Lung (tissue), 12 donors: ENCODE measurements around the gene PRXL2A. TPM values are rescaled to one million over a fixed set of nuclear protein-coding genes. Genes with fewer than 3 reads are reported as not detected.
A peak's percentile ranks its signal among the peaks of the same experiment; 100 is the strongest.
"Not testable (repeated sequence)": the region's sequence is repeated elsewhere in the genome, so short reads cannot be mapped to it uniquely, and the experiment has no call there.

Experiments
- ATAC-seq: fragments of 200-7000 bp; cut with Tn5 transposase; one replicate; pipeline ENCODE4 v1.9.1; 2020; ENCODE audit warnings: moderate number of reproducible peaks; ENCODE audit not compliant: insufficient read depth, low FRiP score
- DNase-seq, 3 donors: peaks; one replicate each; pipeline ENCODE4 v3.0.0-alpha.2; 2013 to 2017
- H3K27ac ChIP-seq, 2 donors: one replicate each; pipeline ENCODE4 v1.5.1; 2013; ENCODE audit warnings: mild to moderate bottlenecking in 2 of 2, moderate library complexity in 2 of 2, control low read depth in 1 of 2, inconsistent platforms in 1 of 2, low read depth in 1 of 2, low read length in 1 of 2
- H3K27me3 ChIP-seq, 3 donors: one replicate each; pipeline ENCODE4 v1.5.1; 2013; ENCODE audit warnings: low read length in 2 of 3; ENCODE audit not compliant: control insufficient read depth in 3 of 3, insufficient read depth in 3 of 3
- H3K36me3 ChIP-seq, 4 donors: one replicate each; pipeline ENCODE4 v1.5.1; 2013; ENCODE audit warnings: low read length in 4 of 4, mild to moderate bottlenecking in 1 of 4, moderate library complexity in 1 of 4; ENCODE audit not compliant: control insufficient read depth in 4 of 4, insufficient read depth in 4 of 4
- H3K4me1 ChIP-seq, 5 donors: one replicate each; pipeline ENCODE4 v1.5.1; 2013; ENCODE audit warnings: low read length in 5 of 5, mild to moderate bottlenecking in 2 of 5, moderate library complexity in 1 of 5; ENCODE audit not compliant: control insufficient read depth in 5 of 5, insufficient read depth in 5 of 5
- H3K4me3 ChIP-seq: one replicate; pipeline ENCODE4 v1.5.1; 2013; ENCODE audit warnings: mild to moderate bottlenecking, control low read depth, moderate library complexity
- H3K9ac ChIP-seq, 2 donors: one replicate each; pipeline ENCODE4 v1.5.1; 2013; ENCODE audit warnings: low read length in 2 of 2, control low read depth in 1 of 2; ENCODE audit not compliant: insufficient read depth in 1 of 2
- H3K9me3 ChIP-seq, 4 donors: one replicate each; pipeline ENCODE4 v1.5.1; 2013; ENCODE audit warnings: low read length in 3 of 4, mild to moderate bottlenecking in 1 of 4, moderate library complexity in 1 of 4; ENCODE audit not compliant: control insufficient read depth in 4 of 4, insufficient read depth in 3 of 4
- CTCF ChIP-seq: IDR thresholded peaks from 2 replicates; pipeline ENCODE4 v1.5.1; 2012; ENCODE audit warnings: mild to moderate bottlenecking; ENCODE audit errors: control extremely low read depth, extremely low read depth
- WGBS, 2 donors: extraction: QIAGEN DNeasy Blood & Tissue Kit; methylation state at CpG; one replicate each; pipeline ENCODE4 v1.1.7; 2013; 5-methylcytosine and 5-hydroxymethylcytosine counted together
- polyA plus RNA-seq, 2 donors: library from polyadenylated mRNA; stranded (reverse); fragments of 200-250 nt; gene quantifications; one replicate each; pipeline ENCODE4 v1.2.1, GENCODE V29; 2013
- total RNA-seq, 2 donors: library from RNA; depleted of rRNA in 1 of 2; stranded (reverse); fragments of >200 nt in 1 of 2; gene quantifications; one replicate each; pipeline ENCODE4 v1.2.1, GENCODE V29; 2014 to 2021
- donor health status: control.
- donor health status: control.
- donor health status: Bipolar disorder and iron deficiency.
- donor health status: healthy.
- donor health status: DM: yes; HTN: yes; CAD: no.

PRXL2A gene
- total and polyA plus RNA-seq, 4 donors = 18.2 to 59.5 (median 37.0) TPM

DNA sequence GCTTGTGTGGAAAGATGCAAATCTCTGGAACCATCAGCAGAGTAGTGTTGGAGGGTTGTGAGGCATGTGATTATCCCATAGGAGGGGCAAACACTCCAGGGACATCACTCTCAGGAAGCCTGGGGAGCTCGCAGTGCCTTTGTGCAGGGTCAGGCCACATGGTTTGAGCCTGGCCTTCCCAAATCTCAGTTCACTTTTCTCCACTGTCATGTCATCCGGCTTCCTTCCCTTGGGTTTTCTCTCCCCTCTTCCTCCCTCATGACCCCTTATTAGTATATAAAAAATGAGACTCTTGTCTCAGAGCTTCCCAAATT lies 66.2 kb downstream of the PRXL2A start:
- Histone ChIP-seq H3K27ac (no peak overlapping the region), H3K9me3 (no peaks in the 10 kb centered on the region), H3K27me3 (no peaks in the 10 kb centered on the region), H3K4me3 (no peak overlapping the region), H3K36me3 (peaks cover 0 to 34% (median 6%) of the 10 kb centered on the region in 4 donors), H3K4me1 (peaks cover 4 to 40% (median 12%) of the 10 kb centered on the region in 5 donors), H3K9ac (no peak overlapping the region)
- WGBS, 2 donors = 38 to 57% methylated on average over 2 of the region's 2 CpGs
- TF ChIP-seq CTCF = no peak
- DNase-seq = peak in 1 of 3 donors; percentile 42
- no peak for ATAC-seq

DNA sequence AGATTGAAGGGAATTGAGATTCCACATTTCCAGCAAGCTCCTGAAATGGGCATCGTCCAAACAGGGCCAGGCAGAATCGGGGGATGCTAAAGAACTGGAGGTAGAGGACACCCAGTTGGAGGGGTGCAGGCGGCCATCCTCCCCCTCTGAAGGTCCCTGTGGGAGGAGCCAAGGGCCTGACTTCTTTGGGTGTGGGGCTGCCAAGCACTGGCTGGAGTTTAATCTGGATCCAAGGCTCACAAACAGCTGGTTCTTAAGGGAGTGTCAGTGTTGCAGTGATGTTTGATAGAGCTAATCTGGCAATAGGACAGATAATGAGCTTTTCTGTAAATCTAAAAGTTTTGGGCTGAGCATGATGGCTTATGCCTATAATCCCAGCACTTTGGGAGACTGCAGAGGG lies 66.6 kb downstream of the PRXL2A start:
- no peak overlapping the region for H3K4me3 ChIP-seq
- 79 to 84% methylated on average over 3 of the region's 3 CpGs for WGBS, 2 donors
- H3K36me3 ChIP-seq = peaks cover 0 to 34% (median 6%) of the 10 kb centered on the region in 4 donors
- H3K9me3 ChIP-seq = no peaks in the 10 kb centered on the region
- ATAC-seq (no peak), DNase-seq (peak in 2 of 3 donors; percentile 64 to 80)
- no peaks in the 10 kb centered on the region for H3K27me3 ChIP-seq
- peak overlapping the region in 1 of 2 donors; percentile 11 for H3K27ac ChIP-seq
- TF ChIP-seq CTCF = no peak
- H3K4me1 ChIP-seq = peaks cover 4 to 40% (median 12%) of the 10 kb centered on the region in 5 donors
- H3K9ac ChIP-seq = no peak overlapping the region

- not testable (repeated sequence) for ATAC-seq, H3K9me3 ChIP-seq, H3K27ac ChIP-seq, H3K4me3 ChIP-seq, DNase-seq, H3K9ac ChIP-seq, H3K27me3 ChIP-seq
- H3K36me3 ChIP-seq = peaks cover 0 to 32% (median 6%) of the 10 kb centered on the region in 4 donors
- WGBS, 2 donors = 94% methylated on average over 7 of the region's 7 CpGs
- H3K4me1 ChIP-seq = peaks cover 4 to 38% (median 9%) of the 10 kb centered on the region in 5 donors
These were observed 67.3 kb downstream of the PRXL2A start for GRCh38 chr10:80475641-80476040.

DNA sequence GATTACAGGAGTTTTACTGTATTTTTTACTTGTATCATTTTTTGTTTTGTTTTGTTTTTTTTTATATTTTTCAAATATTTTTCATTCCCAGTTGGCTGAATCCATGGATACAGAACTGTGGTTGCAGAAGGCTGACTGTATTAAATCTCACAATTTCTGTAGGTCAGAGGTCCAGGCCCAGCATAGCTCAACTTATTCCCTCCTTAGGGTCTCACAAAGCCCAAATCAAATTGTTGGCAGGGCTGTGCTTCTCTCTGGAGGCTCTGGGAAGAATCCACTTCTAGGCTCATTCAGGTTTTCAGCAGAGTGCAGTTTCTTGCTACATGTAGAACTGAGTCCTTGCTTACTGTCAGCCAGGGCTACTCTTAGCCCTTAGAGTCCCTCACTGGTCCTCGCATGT lies 68.3 kb downstream of the PRXL2A start:
- H3K36me3 ChIP-seq = peaks cover 0 to 22% (median 4%) of the 10 kb centered on the region in 4 donors
- no peak for TF ChIP-seq CTCF
- peaks cover 3 to 32% (median 8%) of the 10 kb centered on the region in 5 donors for H3K4me1 ChIP-seq
- WGBS, 2 donors = 94 to 96% methylated on average over 1 of the region's 1 CpG
- H3K27ac ChIP-seq = peak overlapping the region in 1 of 2 donors; percentile 53
- no peak overlapping the region for H3K4me3 ChIP-seq
- ATAC-seq (no peak), DNase-seq (no peak)
- H3K27me3 ChIP-seq = no peaks in the 10 kb centered on the region
- H3K9ac ChIP-seq = no peak overlapping the region
- H3K9me3 ChIP-seq = no peaks in the 10 kb centered on the region
